K562 (cell line): Measurements from ENCODE around the gene DOP1A. TPM values are rescaled to one million over a fixed set of nuclear protein-coding genes. Genes with fewer than 3 reads are reported as not detected.

Experiments used
- NCOA6 ChIP-seq: fragments of 450-650 bp; IDR thresholded peaks from 2 replicates; pipeline ENCODE4 v1.6.1; 2017; ENCODE audit warnings: mild to moderate bottlenecking
- RCOR1 ChIP-seq, 2 experiments: IDR thresholded peaks; 2 replicates each; pipeline ENCODE4 v1.6.1; 2012; ENCODE audit warnings: low read depth in 2 of 2, low read length in 2 of 2, borderline replicate concordance in 1 of 2, improper control_type of control experiment in 1 of 2
- RNF2 ChIP-seq: sonication (generic); IDR thresholded peaks from 2 replicates; pipeline ENCODE4 v1.6.1; 2016
- polyA plus RNA-seq, 8 experiments: library from polyadenylated mRNA; depleted of rRNA in 4 of 8; stranded (reverse) in 5 of 8; unstranded in 3 of 8; fragments of >200 nt; fragmentation: Nextera tagmentation in 2 of 8; fragmentation: Illumina TruSeq in 1 of 8; extraction: Ambion mirVana in 2 of 8; extraction: Trizol in 1 of 8; gene quantifications; 2 replicates each; pipeline versions ENCODE4 v1.2.1 to v1.2.3, GENCODE V29; 2011 to 2014; ENCODE audit warnings: inconsistent platforms in 1 of 8, missing spikeins in 1 of 8
- total RNA-seq, 7 experiments: library from RNA; depleted of rRNA in 6 of 7; stranded (reverse); fragments of >200 nt in 6 of 7; fragmentation: Illumina TruSeq in 2 of 7; extraction: Trizol in 2 of 7; gene quantifications; 2 replicates each; pipeline versions ENCODE4 v1.2.1 to v1.2.3, GENCODE V29; 2011 to 2021; ENCODE audit warnings: low replicate concordance in 1 of 7
- TF ChIP-seq, protein P1 (sequence below): fragments of 450-650 bp; IDR thresholded peaks from 2 replicates; pipeline ENCODE4 v1.6.1; 2016; ENCODE audit warnings: mild to moderate bottlenecking, moderate library complexity
- TF ChIP-seq, protein P2 (sequence below): fragments of 450-650 bp; formaldehyde crosslinking; IDR thresholded peaks from 2 replicates; pipeline ENCODE4 v1.4.0; 2020; ENCODE audit warnings: mild to moderate bottlenecking, moderate library complexity
- TF ChIP-seq, protein P3 (sequence below), 2 experiments: IDR thresholded peaks; 2 replicates each; pipeline ENCODE4 v1.6.1; 2012; ENCODE audit warnings: improper control_type of control experiment in 2 of 2, low read depth in 2 of 2, low read length in 2 of 2, borderline replicate concordance in 1 of 2

DOP1A gene
- total and polyA plus RNA-seq, 9 of the 15 experiments (the other 6 are each of a cell fraction or from before 2014, with no cell fraction given): 0.75 to 10.5 (median 4.4) TPM

DNA sequence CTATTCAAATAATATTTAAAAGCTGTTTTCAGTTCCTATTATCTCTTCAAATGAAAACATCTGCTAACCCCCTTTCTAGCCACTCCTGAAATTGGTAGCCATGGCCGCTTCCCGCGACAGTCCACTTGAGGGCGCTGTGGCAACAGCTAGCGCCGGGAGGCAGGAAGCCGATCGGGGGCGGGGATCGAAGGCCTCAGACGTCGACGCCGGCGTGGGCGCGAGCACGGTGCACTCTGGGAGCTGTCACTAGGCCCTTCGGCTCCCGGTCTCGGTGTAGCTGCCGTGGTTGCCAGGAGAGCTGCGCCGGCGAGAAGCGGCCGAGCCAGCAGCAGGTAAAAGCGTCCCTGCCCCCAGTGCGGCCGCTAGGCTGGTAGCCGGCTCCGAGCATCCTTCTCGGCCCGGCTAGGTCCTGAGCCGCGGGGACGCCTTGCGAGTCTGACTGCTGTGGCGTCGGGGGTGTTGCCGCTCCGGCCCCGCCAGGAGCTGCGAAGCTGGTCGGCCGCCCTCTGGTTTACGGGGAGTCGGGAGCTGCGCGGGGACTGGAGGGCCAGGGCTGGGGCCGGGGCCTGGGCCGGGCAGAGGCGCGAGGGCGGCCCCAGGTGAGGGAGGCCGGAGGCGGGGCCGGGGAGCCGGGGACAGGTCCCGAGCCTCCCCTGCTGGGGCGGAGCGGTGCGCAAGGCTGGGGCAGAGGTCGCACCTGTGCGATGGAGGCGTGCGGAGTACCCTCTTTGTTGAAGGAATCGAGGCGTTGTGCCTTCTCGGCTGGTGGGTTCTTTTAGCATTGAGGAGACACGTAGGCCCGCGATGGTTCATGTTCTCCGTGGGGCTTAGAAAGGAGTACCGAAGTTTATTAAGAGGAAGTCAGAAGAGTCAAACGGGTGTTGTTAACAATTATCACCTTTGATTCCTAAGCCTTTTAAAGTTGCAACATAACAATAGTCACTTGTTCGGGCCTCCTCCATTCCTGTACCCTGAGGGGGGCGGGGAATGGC lies at the start of gene DOP1A (continued):
- TF ChIP-seq, protein P1, sequence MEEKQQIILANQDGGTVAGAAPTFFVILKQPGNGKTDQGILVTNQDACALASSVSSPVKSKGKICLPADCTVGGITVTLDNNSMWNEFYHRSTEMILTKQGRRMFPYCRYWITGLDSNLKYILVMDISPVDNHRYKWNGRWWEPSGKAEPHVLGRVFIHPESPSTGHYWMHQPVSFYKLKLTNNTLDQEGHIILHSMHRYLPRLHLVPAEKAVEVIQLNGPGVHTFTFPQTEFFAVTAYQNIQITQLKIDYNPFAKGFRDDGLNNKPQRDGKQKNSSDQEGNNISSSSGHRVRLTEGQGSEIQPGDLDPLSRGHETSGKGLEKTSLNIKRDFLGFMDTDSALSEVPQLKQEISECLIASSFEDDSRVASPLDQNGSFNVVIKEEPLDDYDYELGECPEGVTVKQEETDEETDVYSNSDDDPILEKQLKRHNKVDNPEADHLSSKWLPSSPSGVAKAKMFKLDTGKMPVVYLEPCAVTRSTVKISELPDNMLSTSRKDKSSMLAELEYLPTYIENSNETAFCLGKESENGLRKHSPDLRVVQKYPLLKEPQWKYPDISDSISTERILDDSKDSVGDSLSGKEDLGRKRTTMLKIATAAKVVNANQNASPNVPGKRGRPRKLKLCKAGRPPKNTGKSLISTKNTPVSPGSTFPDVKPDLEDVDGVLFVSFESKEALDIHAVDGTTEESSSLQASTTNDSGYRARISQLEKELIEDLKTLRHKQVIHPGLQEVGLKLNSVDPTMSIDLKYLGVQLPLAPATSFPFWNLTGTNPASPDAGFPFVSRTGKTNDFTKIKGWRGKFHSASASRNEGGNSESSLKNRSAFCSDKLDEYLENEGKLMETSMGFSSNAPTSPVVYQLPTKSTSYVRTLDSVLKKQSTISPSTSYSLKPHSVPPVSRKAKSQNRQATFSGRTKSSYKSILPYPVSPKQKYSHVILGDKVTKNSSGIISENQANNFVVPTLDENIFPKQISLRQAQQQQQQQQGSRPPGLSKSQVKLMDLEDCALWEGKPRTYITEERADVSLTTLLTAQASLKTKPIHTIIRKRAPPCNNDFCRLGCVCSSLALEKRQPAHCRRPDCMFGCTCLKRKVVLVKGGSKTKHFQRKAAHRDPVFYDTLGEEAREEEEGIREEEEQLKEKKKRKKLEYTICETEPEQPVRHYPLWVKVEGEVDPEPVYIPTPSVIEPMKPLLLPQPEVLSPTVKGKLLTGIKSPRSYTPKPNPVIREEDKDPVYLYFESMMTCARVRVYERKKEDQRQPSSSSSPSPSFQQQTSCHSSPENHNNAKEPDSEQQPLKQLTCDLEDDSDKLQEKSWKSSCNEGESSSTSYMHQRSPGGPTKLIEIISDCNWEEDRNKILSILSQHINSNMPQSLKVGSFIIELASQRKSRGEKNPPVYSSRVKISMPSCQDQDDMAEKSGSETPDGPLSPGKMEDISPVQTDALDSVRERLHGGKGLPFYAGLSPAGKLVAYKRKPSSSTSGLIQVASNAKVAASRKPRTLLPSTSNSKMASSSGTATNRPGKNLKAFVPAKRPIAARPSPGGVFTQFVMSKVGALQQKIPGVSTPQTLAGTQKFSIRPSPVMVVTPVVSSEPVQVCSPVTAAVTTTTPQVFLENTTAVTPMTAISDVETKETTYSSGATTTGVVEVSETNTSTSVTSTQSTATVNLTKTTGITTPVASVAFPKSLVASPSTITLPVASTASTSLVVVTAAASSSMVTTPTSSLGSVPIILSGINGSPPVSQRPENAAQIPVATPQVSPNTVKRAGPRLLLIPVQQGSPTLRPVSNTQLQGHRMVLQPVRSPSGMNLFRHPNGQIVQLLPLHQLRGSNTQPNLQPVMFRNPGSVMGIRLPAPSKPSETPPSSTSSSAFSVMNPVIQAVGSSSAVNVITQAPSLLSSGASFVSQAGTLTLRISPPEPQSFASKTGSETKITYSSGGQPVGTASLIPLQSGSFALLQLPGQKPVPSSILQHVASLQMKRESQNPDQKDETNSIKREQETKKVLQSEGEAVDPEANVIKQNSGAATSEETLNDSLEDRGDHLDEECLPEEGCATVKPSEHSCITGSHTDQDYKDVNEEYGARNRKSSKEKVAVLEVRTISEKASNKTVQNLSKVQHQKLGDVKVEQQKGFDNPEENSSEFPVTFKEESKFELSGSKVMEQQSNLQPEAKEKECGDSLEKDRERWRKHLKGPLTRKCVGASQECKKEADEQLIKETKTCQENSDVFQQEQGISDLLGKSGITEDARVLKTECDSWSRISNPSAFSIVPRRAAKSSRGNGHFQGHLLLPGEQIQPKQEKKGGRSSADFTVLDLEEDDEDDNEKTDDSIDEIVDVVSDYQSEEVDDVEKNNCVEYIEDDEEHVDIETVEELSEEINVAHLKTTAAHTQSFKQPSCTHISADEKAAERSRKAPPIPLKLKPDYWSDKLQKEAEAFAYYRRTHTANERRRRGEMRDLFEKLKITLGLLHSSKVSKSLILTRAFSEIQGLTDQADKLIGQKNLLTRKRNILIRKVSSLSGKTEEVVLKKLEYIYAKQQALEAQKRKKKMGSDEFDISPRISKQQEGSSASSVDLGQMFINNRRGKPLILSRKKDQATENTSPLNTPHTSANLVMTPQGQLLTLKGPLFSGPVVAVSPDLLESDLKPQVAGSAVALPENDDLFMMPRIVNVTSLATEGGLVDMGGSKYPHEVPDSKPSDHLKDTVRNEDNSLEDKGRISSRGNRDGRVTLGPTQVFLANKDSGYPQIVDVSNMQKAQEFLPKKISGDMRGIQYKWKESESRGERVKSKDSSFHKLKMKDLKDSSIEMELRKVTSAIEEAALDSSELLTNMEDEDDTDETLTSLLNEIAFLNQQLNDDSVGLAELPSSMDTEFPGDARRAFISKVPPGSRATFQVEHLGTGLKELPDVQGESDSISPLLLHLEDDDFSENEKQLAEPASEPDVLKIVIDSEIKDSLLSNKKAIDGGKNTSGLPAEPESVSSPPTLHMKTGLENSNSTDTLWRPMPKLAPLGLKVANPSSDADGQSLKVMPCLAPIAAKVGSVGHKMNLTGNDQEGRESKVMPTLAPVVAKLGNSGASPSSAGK: peak; percentile 61
- TF ChIP-seq RCOR1 (IDR thresholded peaks at IDR 0.05; ENCODE audit: borderline replicate concordance in 1 of 2, low read depth in 2 of 2, low read length in 2 of 2) (peak in 1 of 2 experiments; percentile 72; a peak in 2 of 4 replicates), NCOA6 (peak; percentile 86), RNF2 (peak; percentile 30; the same call in 1 of the 2 replicates)
- TF ChIP-seq, protein P2, sequence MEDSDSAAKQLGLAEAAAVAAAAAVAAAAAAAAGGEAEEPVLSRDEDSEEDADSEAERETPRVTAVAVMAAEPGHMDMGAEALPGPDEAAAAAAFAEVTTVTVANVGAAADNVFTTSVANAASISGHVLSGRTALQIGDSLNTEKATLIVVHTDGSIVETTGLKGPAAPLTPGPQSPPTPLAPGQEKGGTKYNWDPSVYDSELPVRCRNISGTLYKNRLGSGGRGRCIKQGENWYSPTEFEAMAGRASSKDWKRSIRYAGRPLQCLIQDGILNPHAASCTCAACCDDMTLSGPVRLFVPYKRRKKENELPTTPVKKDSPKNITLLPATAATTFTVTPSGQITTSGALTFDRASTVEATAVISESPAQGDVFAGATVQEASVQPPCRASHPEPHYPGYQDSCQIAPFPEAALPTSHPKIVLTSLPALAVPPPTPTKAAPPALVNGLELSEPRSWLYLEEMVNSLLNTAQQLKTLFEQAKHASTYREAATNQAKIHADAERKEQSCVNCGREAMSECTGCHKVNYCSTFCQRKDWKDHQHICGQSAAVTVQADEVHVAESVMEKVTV (CRISPR knock-in tag): peak; percentile 91
- TF ChIP-seq, protein P3, sequence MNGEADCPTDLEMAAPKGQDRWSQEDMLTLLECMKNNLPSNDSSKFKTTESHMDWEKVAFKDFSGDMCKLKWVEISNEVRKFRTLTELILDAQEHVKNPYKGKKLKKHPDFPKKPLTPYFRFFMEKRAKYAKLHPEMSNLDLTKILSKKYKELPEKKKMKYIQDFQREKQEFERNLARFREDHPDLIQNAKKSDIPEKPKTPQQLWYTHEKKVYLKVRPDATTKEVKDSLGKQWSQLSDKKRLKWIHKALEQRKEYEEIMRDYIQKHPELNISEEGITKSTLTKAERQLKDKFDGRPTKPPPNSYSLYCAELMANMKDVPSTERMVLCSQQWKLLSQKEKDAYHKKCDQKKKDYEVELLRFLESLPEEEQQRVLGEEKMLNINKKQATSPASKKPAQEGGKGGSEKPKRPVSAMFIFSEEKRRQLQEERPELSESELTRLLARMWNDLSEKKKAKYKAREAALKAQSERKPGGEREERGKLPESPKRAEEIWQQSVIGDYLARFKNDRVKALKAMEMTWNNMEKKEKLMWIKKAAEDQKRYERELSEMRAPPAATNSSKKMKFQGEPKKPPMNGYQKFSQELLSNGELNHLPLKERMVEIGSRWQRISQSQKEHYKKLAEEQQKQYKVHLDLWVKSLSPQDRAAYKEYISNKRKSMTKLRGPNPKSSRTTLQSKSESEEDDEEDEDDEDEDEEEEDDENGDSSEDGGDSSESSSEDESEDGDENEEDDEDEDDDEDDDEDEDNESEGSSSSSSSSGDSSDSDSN (IDR thresholded peaks at IDR 0.05; ENCODE audit: borderline replicate concordance in 1 of 2, low read depth in 2 of 2, low read length in 2 of 2): peak in 1 of 2 experiments; percentile 81; a peak in 3 of 4 replicates
